Hepatocyte (in vitro differentiated cells): Measurements from ENCODE around the gene CES1. TPM values are rescaled to one million over a fixed set of nuclear protein-coding genes. Genes with fewer than 3 reads are reported as not detected.

ENCODE experiments used
- DNase-seq: peaks from one replicate; pipeline ENCODE4 v3.0.0-alpha.2; 2016; ENCODE audit warnings: low spot score
- H2AFZ ChIP-seq: fragments of 200-600 bp; sonication (generic); 2 replicates; pipeline ENCODE4 v1.6.0; 2016; ENCODE audit warnings: antibody characterized with exemption, mild to moderate bottlenecking
- H3K27ac ChIP-seq: fragments of 200-600 bp; sonication (generic); 2 replicates; pipeline ENCODE4 v1.5.1; 2016; ENCODE audit warnings: mild to moderate bottlenecking
- H3K27me3 ChIP-seq: fragments of 200-600 bp; sonication (generic); 2 replicates; pipeline ENCODE4 v1.6.1; 2016
- H3K36me3 ChIP-seq: fragments of 200-600 bp; sonication (generic); replicated peaks from 2 replicates; pipeline ENCODE4 v1.5.1; 2016; ENCODE audit warnings: low read depth; ENCODE audit not compliant: insufficient read depth
- H3K4me1 ChIP-seq: fragments of 200-600 bp; sonication (generic); 2 replicates; pipeline ENCODE4 v1.5.1; 2016; ENCODE audit warnings: mild to moderate bottlenecking, moderate library complexity; ENCODE audit not compliant: insufficient read depth
- H3K4me2 ChIP-seq: fragments of 200-600 bp; sonication (generic); 2 replicates; pipeline ENCODE4 v1.6.0; 2016
- H3K4me3 ChIP-seq: fragments of 200-600 bp; sonication (generic); 2 replicates; pipeline ENCODE4 v1.5.1; 2016; ENCODE audit warnings: mild to moderate bottlenecking
- H3K79me2 ChIP-seq: fragments of 200-600 bp; sonication (generic); 2 replicates; pipeline ENCODE4 v1.6.0; 2017; ENCODE audit warnings: mild to moderate bottlenecking
- H3K9me2 ChIP-seq: fragments of 200-600 bp; sonication (generic); replicated peaks from 2 replicates; pipeline ENCODE4 v1.6.0; 2017; ENCODE audit warnings: mild to moderate bottlenecking; ENCODE audit not compliant: insufficient read depth
- H3K9me3 ChIP-seq: fragments of 200-600 bp; sonication (generic); 2 replicates; pipeline ENCODE4 v1.5.1; 2016; ENCODE audit warnings: low read depth, mild to moderate bottlenecking
- H4K20me1 ChIP-seq: fragments of 200-600 bp; sonication (generic); 2 replicates; pipeline ENCODE4 v1.6.0; 2016; ENCODE audit warnings: mild to moderate bottlenecking; ENCODE audit not compliant: insufficient read depth, poor library complexity, severe bottlenecking
- CTCF ChIP-seq: fragments of 200-600 bp; sonication (generic); IDR thresholded peaks from 2 replicates; pipeline ENCODE4 v1.5.1; 2016; ENCODE audit warnings: antibody characterized with exemption, mild to moderate bottlenecking; ENCODE audit not compliant: poor library complexity
- EZH2 ChIP-seq: fragments of 200-600 bp; sonication (generic); IDR thresholded peaks from 2 replicates; pipeline ENCODE4 v1.6.1; 2016; ENCODE audit warnings: antibody characterized with exemption, mild to moderate bottlenecking, borderline replicate concordance
- EZH2phosphoT487 ChIP-seq: fragments of 200-600 bp; sonication (generic); IDR thresholded peaks from one replicate; pipeline ENCODE4 v1.6.1; 2018; ENCODE audit warnings: antibody characterized with exemption, mild to moderate bottlenecking, low read depth, moderate library complexity; ENCODE audit not compliant: unreplicated experiment, severe bottlenecking
- WGBS: methylation state at CpG from one replicate; pipeline ENCODE4 v1.1.6; 2016; ENCODE audit warnings: low lambda C conversion rate; ENCODE audit errors: missing lambda C conversion rate; 5-methylcytosine and 5-hydroxymethylcytosine counted together
- polyA plus RNA-seq: library from polyadenylated mRNA; unstranded; fragments of >200 nt; fragmentation: Nextera tagmentation; extraction: Ambion mirVana; gene quantifications from 2 replicates; pipeline ENCODE4 v1.2.1, GENCODE V29; 2016
- total RNA-seq: library from RNA; depleted of rRNA; stranded (reverse); fragments of >200 nt; gene quantifications from 2 replicates; pipeline ENCODE4 v1.2.3, GENCODE V29; 2014

The CES1 gene
- total and polyA plus RNA-seq, 2 experiments from 2014 or later: 1.7 to 1.9 TPM

DNA sequence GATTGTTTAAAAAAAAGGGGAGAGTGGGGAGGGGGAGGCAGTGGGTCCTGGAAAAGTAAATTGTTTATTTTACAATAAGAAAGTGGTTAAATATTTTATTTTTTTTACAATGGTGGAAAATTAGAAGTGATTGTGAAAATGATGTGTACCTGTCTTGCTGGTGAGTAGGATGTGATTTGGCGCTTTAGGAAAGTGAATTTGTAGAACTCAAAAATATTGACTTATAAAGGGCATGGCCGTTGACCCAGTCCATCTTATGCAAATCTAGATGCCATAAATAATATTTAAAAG is 10.2 kb upstream of the CES1 start:
- no peaks in the 10 kb centered on the region for H3K9me3 ChIP-seq
- no peaks in the 10 kb centered on the region for H4K20me1 ChIP-seq
- H3K27me3 ChIP-seq: peaks cover 12% of the 10 kb centered on the region
- no peak overlapping the region for H2AFZ ChIP-seq
- no peaks in the 10 kb centered on the region for H3K79me2 ChIP-seq
- TF ChIP-seq EZH2 (no peak), CTCF (no peak), EZH2phosphoT487 (no peak)
- H3K4me2 ChIP-seq: no peak overlapping the region
- no peak overlapping the region for H3K27ac ChIP-seq
- H3K4me3 ChIP-seq: no peak overlapping the region
- no peaks in the 10 kb centered on the region for H3K9me2 ChIP-seq
- H3K4me1 ChIP-seq: no peaks in the 10 kb centered on the region
- no peak for DNase-seq
- WGBS: 43% methylated on average over 2 of the region's 2 CpGs
- H3K36me3 ChIP-seq: no peaks in the 10 kb centered on the region

DNA sequence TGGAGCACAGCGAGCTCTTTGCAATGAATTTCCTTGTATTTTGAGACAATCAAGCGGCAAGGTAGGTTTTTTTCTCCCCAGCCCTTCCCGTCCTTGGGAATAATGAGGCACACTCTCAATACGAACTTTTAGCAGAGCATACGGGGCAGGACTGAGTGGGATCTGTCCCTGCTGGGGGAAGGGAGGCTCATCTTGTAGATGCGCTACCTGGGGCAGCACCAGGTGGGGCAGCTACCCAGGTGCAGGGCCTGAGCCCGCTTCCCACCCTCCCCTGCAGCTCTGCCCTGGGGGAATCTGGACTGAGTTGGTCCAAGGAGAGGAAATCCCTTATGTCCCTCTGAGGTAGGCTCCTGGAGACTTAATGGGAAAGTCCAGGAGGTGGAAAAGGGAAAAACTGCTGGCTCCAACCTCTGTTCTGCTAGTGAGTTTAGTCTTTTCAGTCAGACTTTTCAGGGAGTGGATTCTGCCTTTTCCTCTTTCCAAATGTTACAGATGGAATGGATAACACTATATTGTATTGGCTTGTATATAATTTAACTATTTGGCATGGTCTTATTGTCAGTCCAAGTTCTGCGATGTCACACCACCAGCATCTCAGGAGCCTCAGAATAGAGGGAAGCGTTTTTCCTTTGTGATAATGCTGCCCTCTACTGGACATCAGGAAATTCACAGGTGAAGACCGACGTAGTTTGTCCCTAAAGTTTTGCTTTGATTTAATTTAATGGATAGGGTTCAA is 9.6 kb upstream of the CES1 start:
- no peak overlapping the region for H2AFZ ChIP-seq
- H3K27ac ChIP-seq: no peak overlapping the region
- H3K4me3 ChIP-seq: no peak overlapping the region
- no peaks in the 10 kb centered on the region for H3K9me2 ChIP-seq
- H3K27me3 ChIP-seq: peaks cover 12% of the 10 kb centered on the region
- WGBS: 49% methylated on average over 11 of the region's 11 CpGs
- H3K79me2 ChIP-seq: no peaks in the 10 kb centered on the region
- no peak overlapping the region for H3K4me2 ChIP-seq
- DNase-seq: peak; percentile 73
- TF ChIP-seq EZH2phosphoT487 (no peak), CTCF (peak; percentile 85), EZH2 (no peak)
- no peaks in the 10 kb centered on the region for H4K20me1 ChIP-seq
- H3K36me3 ChIP-seq: no peaks in the 10 kb centered on the region
- no peaks in the 10 kb centered on the region for H3K4me1 ChIP-seq
- no peaks in the 10 kb centered on the region for H3K9me3 ChIP-seq

GRCh38 chr16:55839115-55839514 is 6.2 kb upstream of the CES1 start:
- no peaks in the 10 kb centered on the region for H3K36me3 ChIP-seq
- DNase-seq: no peak
- no peaks in the 10 kb centered on the region for H4K20me1 ChIP-seq
- H3K4me1 ChIP-seq: no peaks in the 10 kb centered on the region
- H3K27ac ChIP-seq: no peak overlapping the region
- no peak overlapping the region for H2AFZ ChIP-seq
- H3K4me3 ChIP-seq: no peak overlapping the region
- H3K4me2 ChIP-seq: no peak overlapping the region
- H3K27me3 ChIP-seq: no peaks in the 10 kb centered on the region
- H3K9me3 ChIP-seq: no peaks in the 10 kb centered on the region
- 88% methylated on average over 2 of the region's 2 CpGs for WGBS
- no peaks in the 10 kb centered on the region for H3K9me2 ChIP-seq
- TF ChIP-seq CTCF (no peak), EZH2phosphoT487 (no peak), EZH2 (no peak)
- H3K79me2 ChIP-seq: no peaks in the 10 kb centered on the region
